NCI-H69 (cell line): ENCODE data around the gene LSMEM2.
A peak's percentile ranks its signal among the peaks of the same experiment; 100 is the strongest.
"Not testable (repeated sequence)": the region's sequence is repeated elsewhere in the genome, so short reads cannot be mapped to it uniquely, and the experiment has no call there.

Experiments
- DNase-seq: peaks from one replicate; lab custom pipeline; 2025; lab: John Stamatoyannopoulos, UW

The LSMEM2 gene

DNA sequence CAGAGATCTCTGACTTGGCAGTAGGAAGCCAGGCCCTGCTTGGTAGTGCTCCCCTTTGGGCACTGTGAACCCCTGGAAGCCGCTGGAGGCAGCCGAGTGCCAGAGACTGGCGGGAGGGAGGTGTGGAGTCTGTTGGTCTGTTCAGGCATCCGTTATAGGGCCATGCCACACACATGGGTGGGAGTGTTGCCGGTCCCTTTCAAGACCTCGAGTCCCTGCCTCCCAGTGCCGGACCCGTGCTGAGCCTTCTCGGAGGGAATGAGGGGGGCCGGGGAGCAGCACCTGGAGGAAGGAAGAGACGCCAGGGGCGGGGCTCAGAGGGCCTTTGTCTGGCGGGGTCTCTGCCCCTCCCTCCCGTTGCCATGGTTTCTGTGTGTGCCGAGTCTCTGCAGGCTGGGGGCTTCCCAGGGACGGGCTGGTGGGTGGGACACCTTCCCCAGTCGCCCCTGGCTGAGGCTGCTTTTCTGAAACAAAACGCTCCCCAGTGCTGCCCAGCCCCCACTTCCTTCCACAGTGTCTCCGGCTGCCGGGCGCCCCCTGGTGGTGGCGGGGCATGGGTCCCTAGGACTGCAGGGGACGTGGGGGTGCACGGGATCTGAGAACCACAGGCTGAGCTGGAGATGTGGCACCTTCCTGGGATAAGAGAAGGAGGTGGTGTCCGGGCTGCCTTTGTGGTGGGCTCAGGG, 32.9 kb upstream of the LSMEM2 start:
- peak; percentile 86 for DNase-seq

DNA sequence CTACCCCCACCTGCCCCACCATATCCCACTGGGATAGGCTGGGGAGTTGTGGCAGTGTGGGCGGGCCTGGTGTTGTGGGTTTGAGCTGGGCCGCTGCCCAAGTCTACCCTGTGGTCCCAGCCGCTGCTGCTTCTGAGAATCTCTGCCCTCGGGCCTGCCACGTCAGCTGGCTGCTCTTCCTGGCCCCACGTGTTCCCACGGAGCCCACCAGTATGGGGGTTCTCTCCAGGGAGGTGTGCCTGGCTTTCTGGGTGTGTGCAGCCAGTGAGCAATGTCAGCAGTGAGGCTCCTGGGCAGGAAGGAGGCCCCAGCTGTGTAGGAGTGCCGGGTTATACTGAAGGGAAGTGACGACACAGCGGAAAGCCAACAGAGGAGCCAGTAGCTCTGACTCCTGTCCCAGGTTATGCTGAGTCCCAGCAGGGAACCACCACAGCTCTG, 32.4 kb upstream of the LSMEM2 start:
- peak; percentile 54 for DNase-seq

DNA sequence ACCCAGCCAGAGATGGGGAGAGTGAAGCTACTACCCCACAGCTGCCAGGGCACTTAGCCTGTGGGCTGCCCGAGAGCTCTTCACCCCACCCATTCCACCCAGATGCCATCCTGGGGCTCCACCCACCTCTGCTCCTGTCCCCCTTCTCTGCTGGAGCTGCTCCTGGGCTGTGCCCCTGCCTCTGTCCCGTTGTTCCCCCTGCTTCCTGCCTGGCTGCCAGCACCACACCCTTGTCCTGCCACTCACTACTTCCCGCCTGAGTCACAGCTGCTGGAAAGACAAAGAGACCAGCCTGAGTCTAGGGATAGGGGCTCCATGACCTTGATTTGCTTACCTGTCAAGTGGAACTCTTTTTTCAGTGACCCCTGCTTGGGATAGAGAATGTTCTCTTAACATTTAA, 30.5 kb upstream of the LSMEM2 start:
- DNase-seq = peak; percentile 39

DNA sequence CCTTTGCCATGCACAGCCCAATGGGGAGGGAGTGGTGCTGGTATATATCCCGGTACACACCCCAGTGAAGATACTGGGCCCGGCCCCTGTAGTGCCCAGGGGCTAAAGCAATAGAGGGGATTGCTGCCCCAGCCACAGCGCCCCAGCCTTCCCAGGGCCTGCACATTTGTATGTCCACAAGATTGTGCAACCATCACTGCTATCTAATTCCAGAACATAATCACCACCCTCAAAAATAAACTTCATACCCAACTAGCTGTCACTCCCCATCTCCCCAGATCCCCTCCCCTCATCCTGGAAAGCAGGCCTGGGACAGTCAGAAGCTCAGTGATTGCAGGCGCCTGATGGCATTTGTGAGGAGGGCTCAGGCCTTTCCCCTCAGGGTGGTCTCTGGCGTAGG, 29.4 kb upstream of the LSMEM2 start:
- DNase-seq = no peak

DNA sequence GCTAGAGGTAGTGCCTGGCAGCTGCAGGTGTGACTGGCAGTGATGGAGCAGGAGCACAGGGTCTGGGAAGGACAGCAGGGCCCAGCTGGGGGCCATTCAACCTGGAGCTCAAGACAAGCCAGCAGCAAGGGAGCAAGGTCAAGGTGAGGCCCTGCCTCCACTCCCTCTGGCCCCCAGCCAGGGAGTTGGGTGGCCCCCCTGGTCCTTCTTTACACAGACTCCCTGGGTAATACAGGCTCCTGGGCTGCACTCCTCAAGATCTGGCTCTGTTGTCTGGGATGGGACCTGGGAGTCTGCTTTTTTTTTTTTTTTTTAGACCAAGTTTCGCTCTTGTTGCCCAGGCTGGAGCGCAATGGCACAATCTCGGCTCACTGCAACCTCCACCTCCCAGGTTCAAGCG, 28.4 kb upstream of the LSMEM2 start:
- peak; percentile 38 for DNase-seq

DNA sequence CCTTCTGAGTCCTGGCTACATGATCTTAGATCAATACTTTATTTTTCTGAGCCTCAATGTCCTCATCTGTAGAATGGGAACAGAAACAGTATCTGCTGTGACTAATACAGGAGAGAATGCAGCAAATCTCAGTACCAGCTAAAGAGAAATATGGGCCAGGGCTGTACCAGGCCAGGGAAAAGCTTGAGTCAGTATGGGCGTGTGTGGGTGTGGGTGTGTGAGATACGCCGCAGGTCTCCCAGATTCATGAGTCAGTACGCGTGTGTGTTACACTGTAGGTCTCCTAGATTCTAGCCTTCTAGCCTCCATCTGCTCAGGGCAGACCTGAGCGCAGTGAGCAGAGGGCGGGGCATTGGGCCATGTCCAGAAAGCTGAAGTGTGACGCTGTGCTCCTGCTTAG, 27.7 kb upstream of the LSMEM2 start:
- no peak for DNase-seq

DNA sequence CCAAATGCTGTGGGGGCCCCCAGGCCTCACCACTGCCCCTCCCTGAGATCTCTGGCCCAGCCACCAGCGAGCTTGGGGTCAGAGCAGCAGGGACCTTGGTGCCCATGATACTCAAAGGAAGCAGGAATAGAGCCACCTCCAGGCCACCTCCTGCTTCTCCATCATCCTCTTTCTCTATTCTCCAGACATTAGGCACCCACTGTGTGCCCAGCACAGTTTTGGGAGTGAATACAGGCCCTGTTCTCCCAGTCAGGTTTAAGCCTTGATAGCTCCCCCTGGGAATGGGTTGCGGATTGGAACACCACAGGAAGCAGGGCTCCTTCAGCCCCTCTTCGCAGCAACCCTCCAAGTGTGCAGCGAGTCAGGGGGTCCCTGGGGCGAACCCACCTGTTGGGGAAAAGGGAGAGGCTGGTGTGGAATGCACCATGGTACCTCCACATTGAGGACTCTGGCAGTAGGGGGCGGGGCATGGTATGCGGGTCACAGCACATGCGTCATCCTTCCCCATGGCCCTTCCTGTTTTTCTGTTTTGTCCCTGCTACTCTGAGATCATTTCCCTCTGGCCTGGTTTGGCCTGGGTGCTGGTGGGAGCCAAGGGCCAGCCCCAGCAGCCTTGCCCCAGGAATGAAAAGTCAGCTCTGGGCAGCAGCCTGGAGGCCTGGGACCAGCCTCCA, 24.2 kb upstream of the LSMEM2 start:
- no peak for DNase-seq

DNA sequence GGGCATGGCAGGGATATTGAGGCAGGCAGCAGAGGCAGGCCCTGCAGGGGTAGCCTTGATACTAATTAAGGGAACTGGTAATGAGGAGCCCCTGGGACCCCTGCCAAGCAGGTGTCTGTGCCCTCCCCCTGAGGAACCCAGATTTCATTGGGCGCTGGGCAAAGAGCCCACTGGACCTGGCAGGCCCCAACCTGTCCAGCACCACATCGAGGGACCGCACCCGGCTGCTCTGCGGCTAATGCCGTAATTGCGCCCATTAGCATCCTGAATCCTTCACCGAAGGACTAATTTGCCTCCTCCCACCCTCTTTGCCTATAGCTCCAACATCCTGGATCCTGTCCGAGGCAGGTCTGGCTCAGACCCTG, 23.7 kb upstream of the LSMEM2 start:
- peak; percentile 27 for DNase-seq

DNA sequence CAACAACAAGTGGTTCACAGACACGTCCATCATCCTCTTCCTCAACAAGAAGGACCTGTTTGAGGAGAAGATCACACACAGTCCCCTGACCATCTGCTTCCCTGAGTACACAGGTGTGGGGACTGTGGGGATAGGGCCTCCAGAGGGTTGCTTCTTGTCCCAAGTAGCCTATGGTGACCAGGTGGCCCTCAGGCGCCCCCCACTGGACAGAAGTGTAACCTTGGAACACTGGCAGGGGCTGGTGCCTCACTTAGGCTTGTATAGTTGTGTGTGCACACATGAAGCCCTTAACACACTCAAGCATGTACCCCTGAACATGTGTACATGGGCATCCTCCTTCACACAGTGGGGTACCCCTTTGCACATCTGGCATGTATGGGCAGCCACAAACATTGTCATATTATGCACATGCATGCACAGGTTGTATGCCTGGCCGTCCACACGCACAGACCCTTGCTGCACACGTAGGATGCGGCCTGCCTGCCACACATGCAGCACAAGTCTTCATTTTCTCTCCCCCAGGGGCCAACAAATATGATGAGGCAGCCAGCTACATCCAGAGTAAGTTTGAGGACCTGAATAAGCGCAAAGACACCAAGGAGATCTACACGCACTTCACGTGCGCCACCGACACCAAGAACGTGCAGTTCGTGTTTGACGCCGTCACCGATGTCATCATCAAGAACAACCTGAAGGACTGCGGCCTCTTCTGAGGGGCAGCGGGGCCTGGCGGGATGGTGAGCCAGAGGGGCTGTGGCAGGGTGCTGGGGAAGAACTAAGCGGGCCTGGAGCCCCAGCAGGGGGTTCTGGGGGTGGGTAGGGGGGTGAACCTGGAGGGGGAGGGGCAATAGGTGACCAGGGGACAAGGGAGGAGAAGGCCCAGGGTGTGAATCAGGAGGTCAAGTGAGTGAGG, 21.7 kb upstream of the LSMEM2 start:
- DNase-seq = peak; percentile 52

DNA sequence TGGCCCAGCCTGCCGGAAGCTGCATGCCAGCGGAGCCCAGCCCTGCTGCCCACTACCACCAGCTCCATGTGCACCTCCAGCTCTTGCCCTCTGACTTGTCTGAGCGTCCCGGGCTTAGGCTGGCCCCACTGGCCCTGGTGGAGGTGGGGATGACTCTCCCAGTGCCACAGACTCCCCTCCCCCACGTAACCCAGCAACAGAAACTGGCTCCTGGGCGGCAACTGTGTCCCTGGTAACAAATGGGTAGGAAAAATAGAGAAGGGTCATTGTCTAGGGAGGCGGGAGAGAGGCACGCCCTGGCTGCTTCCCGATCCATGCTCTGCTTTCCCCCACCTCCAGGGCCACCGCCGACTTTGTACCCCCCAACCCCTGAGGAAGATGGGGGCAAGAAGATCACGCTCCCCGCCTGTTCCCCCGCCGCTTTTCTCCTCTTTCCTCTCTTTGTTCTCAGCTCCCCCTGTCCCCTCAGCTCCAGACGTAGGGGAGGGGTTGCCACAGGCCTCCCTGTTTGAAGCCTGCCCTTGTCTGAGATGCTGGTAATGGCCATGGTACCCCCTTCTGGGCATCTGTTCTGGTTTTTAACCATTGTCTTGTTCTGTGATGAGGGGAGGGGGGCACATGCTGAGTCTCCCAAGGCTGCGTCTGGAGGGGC, 20.7 kb upstream of the LSMEM2 start:
- peak; percentile 44 for DNase-seq

DNA sequence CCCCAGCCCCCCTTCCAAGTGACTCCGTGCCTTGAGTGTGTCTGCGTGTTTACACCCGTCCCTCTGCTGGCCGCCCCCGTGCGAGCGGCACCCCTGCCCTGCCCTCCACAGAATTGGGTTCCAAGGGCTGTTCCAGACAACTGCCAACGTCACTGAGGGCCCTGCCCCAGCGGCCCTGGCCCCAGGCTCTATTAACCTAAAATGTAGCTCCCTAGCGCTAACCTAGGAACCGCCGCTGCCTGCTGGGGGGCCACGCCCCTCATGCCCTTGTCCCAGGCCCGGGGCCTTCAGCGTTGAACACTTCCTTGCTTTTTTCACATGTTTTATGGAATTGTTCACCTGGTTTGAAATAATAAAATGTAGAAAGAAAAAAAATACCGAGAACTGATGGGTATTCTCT, 19.9 kb upstream of the LSMEM2 start:
- DNase-seq = no peak

DNA sequence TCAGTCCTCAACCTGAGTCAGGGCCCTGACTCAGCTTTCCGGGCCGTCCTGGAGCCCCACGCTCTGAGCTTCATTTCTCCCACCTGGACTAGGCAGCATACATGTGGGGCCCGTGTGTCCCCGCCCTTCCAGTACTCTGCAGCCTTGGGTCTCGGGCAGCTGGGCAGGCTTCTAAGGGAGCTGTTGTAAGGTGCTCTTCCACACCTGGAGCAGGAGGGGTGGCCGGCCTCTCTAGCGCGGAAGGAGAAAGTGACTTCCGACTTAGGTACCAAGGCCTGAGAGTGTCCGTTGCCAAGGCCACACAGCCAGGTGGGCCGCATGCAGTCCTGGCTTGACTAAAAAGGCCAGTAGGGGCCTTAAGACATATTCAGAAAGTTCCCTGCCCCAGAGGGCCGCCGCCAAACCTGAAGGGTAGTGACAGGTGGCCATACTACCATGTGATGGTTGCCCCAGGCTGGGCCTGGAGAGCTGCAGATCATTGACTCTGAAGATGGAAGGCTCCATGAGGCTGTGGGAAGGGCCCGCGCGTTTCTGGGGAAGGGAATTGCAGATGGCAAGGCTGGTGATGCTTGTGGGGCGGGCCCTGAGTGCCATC, 19.4 kb upstream of the LSMEM2 start:
- no peak for DNase-seq

DNA sequence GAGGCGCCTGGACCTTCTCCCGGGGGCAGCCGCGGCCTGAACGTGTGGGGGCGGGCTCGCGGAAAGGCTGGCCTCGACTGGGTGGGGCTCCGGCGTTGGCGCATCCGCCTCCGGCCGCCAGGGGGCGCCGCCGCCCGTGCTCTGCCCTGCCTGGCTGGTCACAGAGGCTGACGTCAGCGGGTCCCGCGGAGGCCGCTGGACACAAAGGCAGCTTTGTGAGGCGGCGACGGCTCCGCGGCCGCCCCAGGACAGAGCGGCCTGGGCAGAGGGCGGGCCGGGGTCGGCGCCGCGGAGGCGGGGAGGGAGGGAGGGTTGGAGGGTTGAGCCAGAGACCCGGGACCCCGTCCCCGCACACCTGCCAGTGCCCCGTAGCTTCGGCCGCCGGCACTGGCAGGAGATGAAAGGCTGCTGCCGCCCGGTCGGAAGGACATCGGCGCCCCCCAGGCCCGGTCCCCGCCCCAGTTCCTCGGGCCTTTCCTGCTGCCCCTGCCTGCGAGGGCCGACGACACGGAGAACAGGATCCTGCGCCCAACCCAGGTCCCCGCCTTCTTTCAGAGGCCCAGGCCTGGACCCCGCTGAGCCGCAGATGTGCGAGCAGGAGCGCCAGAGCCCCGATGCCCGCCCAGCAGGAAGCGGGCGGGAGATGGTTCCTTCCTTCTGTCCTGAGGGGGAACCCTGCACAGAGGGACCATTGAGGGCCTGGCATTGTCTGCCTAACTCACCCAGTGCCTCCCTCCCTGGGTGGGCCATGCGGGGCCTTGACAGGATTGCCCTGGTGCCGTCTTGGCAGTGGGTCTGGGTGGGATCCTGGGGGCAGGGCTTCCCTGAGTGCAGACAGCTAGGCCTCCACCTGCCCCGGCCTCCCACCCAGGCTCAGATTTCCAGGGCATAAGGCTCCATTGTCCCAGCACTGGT, 18.6 kb upstream of the LSMEM2 start:
- peak; percentile 88 for DNase-seq

DNA sequence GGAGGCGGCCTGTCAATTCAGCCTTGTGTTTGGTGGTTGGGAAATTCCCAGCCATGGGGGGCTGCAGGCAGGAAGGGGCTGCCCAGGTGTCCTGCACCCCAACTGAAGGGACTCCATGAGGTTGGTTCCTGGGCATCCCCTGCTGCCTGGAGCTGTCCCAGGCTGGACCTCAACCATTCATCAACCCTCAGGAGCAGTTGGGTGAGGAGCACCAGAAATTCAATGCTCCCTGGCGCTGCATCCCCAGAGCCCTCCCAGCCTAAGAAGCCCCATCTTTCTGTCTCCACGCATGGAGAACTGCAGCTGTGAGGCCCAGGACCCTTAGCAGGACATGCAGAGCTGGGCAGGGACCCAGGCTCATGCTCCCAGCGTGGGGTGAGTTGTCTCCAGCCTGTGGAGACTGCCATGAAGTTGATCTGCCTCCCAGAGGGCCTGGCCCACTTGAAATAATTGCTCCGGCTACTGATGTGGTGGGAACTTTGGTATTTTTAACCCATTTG, 17.9 kb upstream of the LSMEM2 start:
- peak; percentile 33 for DNase-seq

DNA sequence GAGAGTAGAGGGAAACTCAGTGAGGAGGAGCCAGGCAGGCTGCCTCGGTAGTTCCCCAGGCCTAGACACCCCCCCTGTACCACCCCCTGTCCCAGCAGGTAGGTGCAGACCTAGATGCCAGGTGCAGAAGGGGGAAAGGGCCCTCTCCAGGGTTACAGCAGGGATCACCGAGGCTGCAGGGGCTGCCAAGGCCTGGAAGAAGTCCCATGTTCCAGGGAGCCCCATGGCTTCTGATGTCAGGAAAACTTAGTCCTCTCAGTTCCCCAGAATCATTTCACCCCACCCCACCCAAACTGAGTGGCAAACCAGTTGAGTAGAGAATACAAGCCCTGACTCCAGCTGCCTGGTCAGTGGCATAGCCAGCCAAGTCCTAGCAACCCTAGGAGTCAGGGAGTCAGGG, 17.4 kb upstream of the LSMEM2 start:
- DNase-seq = no peak

DNA sequence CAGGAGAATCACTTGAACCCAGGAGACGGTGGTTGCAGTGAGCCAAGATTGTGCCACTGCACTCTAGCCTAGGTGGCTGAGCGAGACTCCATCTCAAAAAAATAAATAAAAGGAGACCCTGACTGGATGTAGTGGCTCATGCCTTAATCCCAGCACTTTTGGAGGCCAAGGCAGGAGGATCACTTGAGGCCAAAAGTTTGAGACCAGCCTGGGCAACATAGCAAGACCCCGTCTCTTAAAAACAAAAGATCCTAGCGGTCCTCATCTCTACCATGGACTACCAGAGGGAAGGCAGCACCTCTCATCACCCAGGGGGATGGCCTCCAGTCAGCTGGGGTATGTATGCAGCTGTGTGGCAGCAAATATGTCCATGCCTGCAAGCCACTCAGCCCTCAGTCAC, 16.7 kb upstream of the LSMEM2 start:
- DNase-seq = not testable (repeated sequence)

DNA sequence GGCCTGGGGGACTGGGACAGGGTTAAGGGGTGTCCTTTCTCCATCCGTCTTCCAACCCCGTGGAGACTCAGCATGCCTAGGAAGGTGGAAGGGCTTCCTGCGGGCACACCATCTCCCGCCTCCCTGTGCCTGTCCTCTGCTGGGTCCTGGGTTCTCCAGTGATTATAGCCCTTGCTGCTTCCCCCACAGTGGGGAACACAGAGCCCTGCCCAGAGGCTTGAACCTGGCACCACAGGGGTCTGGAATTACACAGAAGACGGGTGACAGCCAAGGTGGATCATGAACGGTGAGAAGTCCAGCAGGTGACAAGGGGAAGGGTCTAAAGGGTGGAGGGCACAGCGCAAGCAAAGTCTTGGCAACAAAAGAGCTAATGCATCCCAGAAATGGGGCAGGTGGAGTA, 16.1 kb upstream of the LSMEM2 start:
- DNase-seq = no peak

DNA sequence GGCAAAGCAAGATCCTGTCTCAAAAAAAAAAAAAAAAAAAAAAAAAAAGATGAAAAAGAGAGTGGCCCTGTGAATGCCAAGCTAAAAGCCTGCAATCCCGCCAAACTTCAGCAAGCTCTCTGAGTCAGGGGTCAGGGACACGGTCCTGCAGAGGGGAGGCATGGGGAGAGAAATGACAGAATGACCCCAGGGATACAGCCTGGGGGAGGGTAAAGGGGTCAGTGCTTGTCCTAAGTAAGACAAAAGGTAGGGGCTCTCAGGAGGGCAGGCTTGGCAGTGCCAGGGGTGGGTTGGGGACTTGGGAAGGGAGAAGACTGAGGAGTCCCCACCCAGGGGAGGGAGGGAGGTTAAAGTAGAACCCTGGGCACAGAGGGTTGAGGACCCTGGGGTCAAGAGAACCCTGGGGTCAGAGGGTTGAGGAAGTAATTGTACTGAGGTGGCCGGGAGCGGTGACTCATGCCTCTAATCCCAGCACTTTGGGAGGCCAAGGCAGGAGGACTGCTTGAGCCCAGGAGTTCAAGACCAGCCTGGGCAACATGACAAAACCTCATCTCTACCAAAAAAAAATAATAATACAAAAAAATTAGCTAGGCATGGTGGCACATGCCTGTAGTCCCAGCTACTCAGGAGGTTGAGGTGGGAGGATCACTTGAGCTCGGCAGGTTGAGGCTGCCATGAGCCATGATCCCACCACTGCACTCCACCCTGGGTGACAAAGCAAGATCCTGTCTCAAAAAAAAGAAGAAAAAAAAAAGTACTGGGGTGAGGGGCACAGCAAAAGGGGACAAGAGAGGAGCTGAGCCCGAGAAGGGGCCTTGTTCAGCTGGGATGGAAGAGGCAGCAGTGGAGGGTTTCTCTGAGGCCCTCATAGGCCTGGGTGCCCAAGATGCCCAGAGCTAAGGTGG, 15.2 kb upstream of the LSMEM2 start:
- no peak for DNase-seq

DNA sequence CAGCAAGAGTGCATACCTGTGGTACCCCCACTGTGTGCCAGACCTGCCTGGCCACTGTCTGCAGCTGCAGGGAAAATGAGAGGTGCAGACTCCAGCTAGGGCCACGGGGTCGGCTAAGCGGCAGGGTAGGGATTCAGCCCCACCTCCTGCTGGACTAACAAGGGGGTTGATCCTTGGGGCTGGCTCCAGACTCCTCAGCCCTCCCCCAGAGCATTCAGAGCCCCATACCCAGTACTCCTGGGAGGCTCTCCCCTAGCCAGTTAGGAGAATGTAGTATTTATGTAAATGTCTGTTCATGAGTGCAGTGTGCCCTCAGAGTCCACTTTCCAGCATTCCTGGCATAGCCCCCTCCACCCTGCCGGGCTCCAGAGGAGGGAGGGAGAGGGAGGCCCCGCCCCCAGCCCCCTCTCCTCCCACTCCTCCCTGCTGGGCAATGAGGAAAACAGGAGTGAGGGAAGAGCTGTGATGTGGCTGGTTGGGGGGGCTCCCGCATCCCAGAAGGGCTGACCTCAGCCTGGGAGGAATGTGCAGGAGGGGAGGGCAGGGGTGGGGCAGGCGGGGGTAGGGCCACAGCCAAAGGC, 14.4 kb upstream of the LSMEM2 start:
- peak; percentile 73 for DNase-seq
